Measurements from ENCODE around the gene OXCT1. TPM values are rescaled to one million over a fixed set of nuclear protein-coding genes. Genes with fewer than 3 reads are reported as not detected.

OXCT1 gene
- total RNA-seq, 1 donor: 15.0 TPM

DNA sequence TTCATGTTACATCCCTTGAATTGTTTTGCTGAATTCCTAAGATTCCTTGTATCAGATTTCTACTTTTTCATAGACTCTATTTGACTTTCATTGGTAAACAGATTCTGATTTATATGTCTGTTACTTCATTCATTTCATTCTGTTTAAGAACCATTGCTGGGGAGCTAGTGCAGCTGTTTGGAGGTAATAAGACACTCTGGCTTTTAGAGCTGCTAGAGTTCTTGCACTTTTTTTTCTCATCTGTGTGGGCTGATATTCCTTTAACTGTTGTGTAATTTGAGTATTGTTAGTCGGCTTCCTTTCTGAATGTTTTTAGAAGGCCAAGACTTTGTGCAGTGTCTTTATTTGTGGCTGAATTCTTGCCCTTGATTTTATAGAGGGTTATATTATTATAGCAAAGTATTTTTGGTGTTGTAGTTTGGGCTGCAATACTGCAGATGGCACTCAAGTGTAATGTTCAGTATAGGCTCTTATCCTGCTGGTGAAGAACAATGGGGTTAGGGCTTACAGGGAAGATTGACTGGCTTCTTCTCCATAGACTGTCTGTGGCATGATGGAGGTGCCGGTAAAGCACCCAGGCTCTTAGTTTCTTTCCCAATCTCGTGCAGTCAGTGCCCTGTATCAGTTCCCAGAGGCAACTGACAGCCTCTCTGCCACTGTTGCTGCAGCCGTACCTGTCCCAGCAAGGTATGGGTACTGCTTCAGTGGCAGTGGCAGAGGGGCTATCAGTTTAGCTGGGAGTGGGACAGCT is 162.2 kb downstream of the OXCT1 start:
- no peaks in the 10 kb centered on the region for H3K4me1 ChIP-seq (ENCODE audit: insufficient read depth, low read length)
- no peaks in the 10 kb centered on the region for H3K27me3 ChIP-seq (ENCODE audit: insufficient read depth, low read length)
- peaks cover 24% of the 10 kb centered on the region for H3K9me3 ChIP-seq (ENCODE audit: low read depth, low read length)
- H3K4me3 ChIP-seq (ENCODE audit: low read length): no peak overlapping the region

DNA sequence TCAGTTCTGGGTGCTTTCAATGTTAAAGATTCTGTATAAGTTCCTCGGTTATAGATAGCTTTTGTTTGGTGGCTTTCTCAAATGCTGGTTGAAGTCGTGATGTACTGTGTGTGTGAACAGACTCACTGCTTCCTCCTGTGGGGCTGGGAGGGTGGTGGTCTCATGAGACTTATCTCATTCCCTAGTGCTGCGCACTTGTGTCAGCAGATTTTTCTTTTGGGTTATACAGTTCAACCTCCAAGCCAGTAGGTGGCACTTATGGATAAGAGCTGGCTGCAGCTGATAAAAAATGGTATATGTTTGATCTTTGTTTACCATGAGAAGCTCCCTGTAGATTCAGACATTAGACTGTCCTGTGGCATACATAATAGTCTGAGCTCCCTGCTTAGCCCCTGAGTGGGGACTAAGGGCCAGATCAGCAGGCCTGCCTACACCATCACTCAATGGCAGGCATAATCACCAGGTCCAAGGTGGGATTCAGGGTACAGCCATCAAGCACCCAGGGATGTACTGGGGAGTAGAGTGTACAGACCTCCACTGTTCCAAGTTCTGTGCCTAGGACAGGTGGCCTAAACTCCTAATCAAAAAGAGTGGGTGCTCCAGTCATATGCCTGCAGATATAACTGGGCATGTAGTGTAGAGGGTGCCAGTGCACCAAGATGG is 174.2 kb downstream of the OXCT1 start:
- H3K4me3 ChIP-seq (ENCODE audit: low read length): no peak overlapping the region
- H3K4me1 ChIP-seq (ENCODE audit: insufficient read depth, low read length): no peaks in the 10 kb centered on the region
- H3K9me3 ChIP-seq (ENCODE audit: low read depth, low read length): no peaks in the 10 kb centered on the region
- H3K27me3 ChIP-seq (ENCODE audit: insufficient read depth, low read length): peaks cover 3% of the 10 kb centered on the region

- no peaks in the 10 kb centered on the region for H3K27me3 ChIP-seq (ENCODE audit: insufficient read depth, low read length)
- H3K4me1 ChIP-seq (ENCODE audit: insufficient read depth, low read length): no peaks in the 10 kb centered on the region
- H3K9me3 ChIP-seq (ENCODE audit: low read depth, low read length): no peaks in the 10 kb centered on the region
- H3K4me3 ChIP-seq (ENCODE audit: low read length): no peak overlapping the region
These were observed 183.5 kb downstream of the OXCT1 start for GRCh38 chr5:41686767-41687166.

DNA sequence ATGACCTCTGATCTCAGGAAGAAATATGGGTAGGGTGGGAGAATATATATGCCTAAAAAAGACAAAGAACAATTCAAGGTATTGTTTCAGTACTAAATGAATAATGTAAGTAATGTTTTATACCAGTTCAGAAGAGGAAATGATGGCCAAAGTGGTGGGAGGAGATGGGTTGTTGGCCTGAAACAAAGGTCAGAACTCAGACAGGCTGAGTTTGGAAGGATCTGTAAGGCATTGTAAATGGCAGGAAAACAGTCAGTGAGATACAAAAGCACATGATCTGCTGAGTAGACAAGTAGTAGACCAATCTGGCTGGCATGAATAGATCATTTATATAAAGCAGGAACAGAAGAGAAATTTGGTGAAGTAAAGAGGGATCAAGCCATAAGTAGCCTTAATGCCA is 184.0 kb downstream of the OXCT1 start:
- H3K9me3 ChIP-seq (ENCODE audit: low read depth, low read length): no peaks in the 10 kb centered on the region
- H3K27me3 ChIP-seq (ENCODE audit: insufficient read depth, low read length): no peaks in the 10 kb centered on the region
- no peak overlapping the region for H3K4me3 ChIP-seq (ENCODE audit: low read length)
- no peaks in the 10 kb centered on the region for H3K4me1 ChIP-seq (ENCODE audit: insufficient read depth, low read length)

DNA sequence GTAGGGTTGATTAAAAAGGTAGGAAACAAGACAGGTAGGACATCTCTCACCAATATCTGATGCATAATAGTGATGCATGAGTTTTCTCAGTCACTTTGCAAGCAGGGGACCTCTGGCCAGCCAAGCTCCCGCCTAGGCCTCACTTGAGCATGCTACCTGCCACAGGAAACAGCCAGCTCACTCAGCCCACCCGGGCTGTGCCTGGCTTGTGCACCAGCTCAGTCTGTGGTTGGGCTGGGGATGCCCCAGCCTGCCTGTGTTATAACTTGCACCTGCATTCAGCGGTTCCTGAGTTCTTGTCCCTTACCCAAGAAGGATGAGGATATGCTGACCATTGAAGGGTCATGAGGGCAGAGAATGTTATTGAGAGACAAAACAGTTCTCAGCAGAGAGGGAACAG is 187.0 kb downstream of the OXCT1 start:
- Histone ChIP-seq H3K9me3 (ENCODE audit: low read depth, low read length) (no peaks in the 10 kb centered on the region), H3K27me3 (ENCODE audit: insufficient read depth, low read length) (no peaks in the 10 kb centered on the region), H3K4me1 (ENCODE audit: insufficient read depth, low read length) (no peaks in the 10 kb centered on the region), H3K4me3 (ENCODE audit: low read length) (no peak overlapping the region)

DNA sequence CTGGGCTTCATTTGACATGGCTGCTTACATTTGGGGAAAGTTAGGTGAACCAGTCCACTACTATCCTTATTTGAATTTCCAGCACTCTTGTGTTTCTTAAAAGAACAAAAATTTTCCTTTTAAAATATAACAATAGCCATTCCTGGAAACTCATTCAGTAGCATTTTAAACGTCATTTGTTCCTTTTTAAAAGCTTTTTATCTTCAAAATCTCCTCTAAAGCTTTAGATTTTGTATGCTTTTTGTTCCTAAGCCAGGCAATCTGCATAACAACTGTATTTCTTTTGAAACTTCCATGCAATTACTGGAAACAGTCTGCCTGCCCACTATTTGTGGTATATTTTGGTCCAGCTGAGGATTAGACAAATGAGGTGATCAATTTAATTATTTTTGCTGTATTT is 187.6 kb downstream of the OXCT1 start:
- Histone ChIP-seq H3K4me1 (ENCODE audit: insufficient read depth, low read length) (no peaks in the 10 kb centered on the region), H3K27me3 (ENCODE audit: insufficient read depth, low read length) (no peaks in the 10 kb centered on the region), H3K9me3 (ENCODE audit: low read depth, low read length) (no peaks in the 10 kb centered on the region), H3K4me3 (ENCODE audit: low read length) (no peak overlapping the region)

- no peak overlapping the region for H3K4me3 ChIP-seq (ENCODE audit: low read length)
- no peaks in the 10 kb centered on the region for H3K4me1 ChIP-seq (ENCODE audit: insufficient read depth, low read length)
- no peaks in the 10 kb centered on the region for H3K9me3 ChIP-seq (ENCODE audit: low read depth, low read length)
- H3K27me3 ChIP-seq (ENCODE audit: insufficient read depth, low read length): no peaks in the 10 kb centered on the region
These were observed 188.4 kb downstream of the OXCT1 start for GRCh38 chr5:41681840-41682239.

Other genes starting within 250 kb of the OXCT1 start
- gene RIMOC1, start 33.9 kb upstream of the OXCT1 start, total RNA-seq: 9.3 TPM
- gene FBXO4, start 54.9 kb upstream of the OXCT1 start, total RNA-seq: 11.5 TPM

All from mononuclear cell (primary cell).